A673 (cell line): ENCODE data around the gene CTCF. TPM values are rescaled to one million over a fixed set of nuclear protein-coding genes. Genes with fewer than 3 reads are reported as not detected.
A peak's percentile ranks its signal among the peaks of the same experiment; 100 is the strongest.

Experiments used
- BruUV-seq: library from RNA; stranded (reverse); fragments of 400-500 nt; replicated peaks from 2 replicates; lab custom pipeline; 2021; lab: Mats Ljungman, UMichigan
- CTCF ChIA-PET: fragments of 300-600 bp; sonication (Branson Sonifier 250); formaldehyde crosslinking; loops from one replicate; lab custom pipeline; 2022; ENCODE audit warnings: antibody characterized with exemption; lab: Charles Lee
- POLR2A ChIA-PET: fragments of 300-600 bp; sonication (Branson Sonifier 250); formaldehyde crosslinking; loops from one replicate; lab custom pipeline; 2022; ENCODE audit warnings: antibody characterized with exemption; ENCODE audit not compliant: low non-redundant PET; lab: Charles Lee
- DNase-seq: peaks from one replicate; pipeline ENCODE4 v3.0.0-alpha.2; 2015; ENCODE audit warnings: low spot score
- H3K27ac ChIP-seq: fragments of 200-600 bp; sonication (generic); 2 replicates; pipeline ENCODE4 v1.5.1; 2016; ENCODE audit warnings: mixed run types, low read depth, mild to moderate bottlenecking, mixed read lengths, antibody characterized with exemption, low read length; ENCODE audit not compliant: poor library complexity, severe bottlenecking
- H3K27me3 ChIP-seq: fragments of 200-600 bp; sonication (generic); replicated peaks from 2 replicates; pipeline ENCODE4 v1.6.1; 2017; ENCODE audit warnings: mixed run types, low read depth, mild to moderate bottlenecking, mixed read lengths, antibody characterized with exemption, low read length; ENCODE audit not compliant: insufficient read depth, poor library complexity
- H3K36me3 ChIP-seq: fragments of 200-600 bp; sonication (generic); 2 replicates; pipeline ENCODE4 v1.6.1; 2016; ENCODE audit warnings: mixed run types, mild to moderate bottlenecking, mixed read lengths, antibody characterized with exemption, low read length; ENCODE audit not compliant: insufficient read depth, poor library complexity, severe bottlenecking
- H3K4me1 ChIP-seq: fragments of 200-600 bp; sonication (generic); 2 replicates; pipeline ENCODE4 v1.6.1; 2017; ENCODE audit warnings: mixed run types, mild to moderate bottlenecking, mixed read lengths, antibody characterized with exemption, low read length; ENCODE audit not compliant: insufficient read depth, poor library complexity, severe bottlenecking
- H3K4me3 ChIP-seq: fragments of 200-600 bp; sonication (generic); 2 replicates; pipeline ENCODE4 v1.5.1; 2016; ENCODE audit warnings: low read depth, mixed run types, mild to moderate bottlenecking, mixed read lengths, low read length; ENCODE audit not compliant: poor library complexity, severe bottlenecking
- H3K9me3 ChIP-seq: fragments of 200-600 bp; sonication (generic); 2 replicates; pipeline ENCODE4 v1.6.1; 2016; ENCODE audit warnings: mixed run types, low read depth, mild to moderate bottlenecking, mixed read lengths, antibody characterized with exemption, low read length; ENCODE audit not compliant: poor library complexity, severe bottlenecking
- CTCF ChIP-seq: fragments of 300-800, 200-600 bp; sonication (generic); conservative IDR thresholded peaks from 2 replicates; pipeline ENCODE4 v1.5.1; 2017; ENCODE audit warnings: low read depth, mild to moderate bottlenecking, antibody characterized with exemption, low read length, moderate library complexity, mixed read lengths
- EZH2 ChIP-seq: fragments of 200-600 bp; sonication (generic); IDR thresholded peaks from 2 replicates; pipeline ENCODE4 v1.6.1; 2017; ENCODE audit warnings: borderline replicate concordance, low read depth, mild to moderate bottlenecking, mixed read lengths, antibody characterized with exemption, low read length; ENCODE audit not compliant: poor library complexity, severe bottlenecking
- intact Hi-C: fragments of 100-400 bp; cut with micrococcal nuclease; formaldehyde crosslinking; loops from one replicate; pipeline ENCODE4 v1.10.0; 2022; ENCODE audit not compliant: unreplicated experiment
- total RNA-seq: library from RNA; stranded (reverse); gene quantifications from 2 replicates; pipeline ENCODE4 v1.2.3, GENCODE V29; 2021

CTCF gene
- total RNA-seq, 1 experiment from 2014 or later: 74.7 TPM

DNA sequence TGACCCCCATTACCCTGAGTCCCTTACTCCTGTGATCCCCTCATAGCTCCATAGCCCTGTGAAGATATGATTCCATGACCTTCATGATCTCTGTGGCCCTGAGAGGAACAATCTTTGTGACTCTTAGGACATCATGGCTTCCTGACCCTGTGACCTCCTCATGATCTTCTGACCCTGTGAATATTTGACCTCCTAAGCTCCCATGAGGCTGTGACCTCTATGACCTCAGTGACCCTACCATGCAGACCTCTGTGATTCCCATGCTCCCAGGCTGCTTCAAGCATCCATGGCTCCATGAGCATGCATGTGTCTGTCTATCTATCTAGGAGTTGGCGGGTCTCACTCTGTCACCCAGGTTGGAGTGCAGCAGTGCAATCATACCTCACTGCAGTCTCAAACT is 21.6 kb upstream of the CTCF start:
- no peak for DNase-seq
- no TSS peak for BruUV-seq
- ChIA-PET CTCF (no interaction called here), POLR2A (no interaction called here)
- peaks cover 12% of the 10 kb centered on the region for H3K27me3 ChIP-seq
- no peak overlapping the region for H3K27ac ChIP-seq
- H3K4me1 ChIP-seq: peaks cover 14% of the 10 kb centered on the region
- no peaks in the 10 kb centered on the region for H3K9me3 ChIP-seq
- TF ChIP-seq CTCF (no peak), EZH2 (no peak)
- H3K36me3 ChIP-seq: peaks cover 3% of the 10 kb centered on the region
- intact Hi-C loops: no loop called here
- H3K4me3 ChIP-seq: no peak overlapping the region

- POLR2A ChIA-PET: no interaction called here
- no peak for TF ChIP-seq EZH2
- no peak for TF ChIP-seq CTCF
- H3K27me3 ChIP-seq: peaks cover 12% of the 10 kb centered on the region
- H3K4me3 ChIP-seq: no peak overlapping the region
- intact Hi-C loops: no loop called here
- peaks cover 5% of the 10 kb centered on the region for H3K36me3 ChIP-seq
- H3K9me3 ChIP-seq: no peaks in the 10 kb centered on the region
- CTCF ChIA-PET: interaction anchor here (1.0 kb wide), 1 partner anchor 20 kb away, joined by 3 read pairs; no protein-coding TSS in a partner anchor
- H3K27ac ChIP-seq: no peak overlapping the region
- TSS peak; percentile 30 for BruUV-seq
- DNase-seq: no peak
- H3K4me1 ChIP-seq: peaks cover 14% of the 10 kb centered on the region
These were observed 20.7 kb upstream of the CTCF start for GRCh38 chr16:67541391-67542263.

DNA sequence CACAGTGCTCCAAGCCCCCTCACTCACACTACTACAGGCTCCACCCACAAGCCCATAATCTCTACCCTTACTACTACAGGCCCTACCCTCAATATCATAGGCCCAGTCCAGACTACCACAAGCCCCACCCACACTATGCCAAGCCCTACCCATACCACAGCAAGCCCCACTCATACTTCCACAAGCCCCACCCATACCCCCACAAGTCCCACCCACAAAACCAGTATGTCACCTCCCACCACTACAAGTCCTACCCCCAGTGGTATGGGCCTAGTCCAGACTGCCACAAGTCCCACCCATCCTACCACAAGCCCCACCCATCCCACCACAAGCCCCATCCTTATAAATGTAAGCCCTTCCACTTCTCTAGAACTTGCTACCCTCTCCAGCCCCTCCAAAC is 19.9 kb upstream of the CTCF start:
- BruUV-seq: no TSS peak
- Histone ChIP-seq H3K9me3 (no peaks in the 10 kb centered on the region), H3K27me3 (peaks cover 8% of the 10 kb centered on the region), H3K36me3 (peaks cover 8% of the 10 kb centered on the region), H3K27ac (no peak overlapping the region), H3K4me1 (peaks cover 10% of the 10 kb centered on the region), H3K4me3 (no peak overlapping the region)
- TF ChIP-seq CTCF: no peak
- no peak for TF ChIP-seq EZH2
- ChIA-PET CTCF (no interaction called here), POLR2A (no interaction called here)
- DNase-seq: peak; percentile 83
- intact Hi-C loops: no loop called here
